ENCODE measurements around the gene WDR37.

The WDR37 gene

DNA sequence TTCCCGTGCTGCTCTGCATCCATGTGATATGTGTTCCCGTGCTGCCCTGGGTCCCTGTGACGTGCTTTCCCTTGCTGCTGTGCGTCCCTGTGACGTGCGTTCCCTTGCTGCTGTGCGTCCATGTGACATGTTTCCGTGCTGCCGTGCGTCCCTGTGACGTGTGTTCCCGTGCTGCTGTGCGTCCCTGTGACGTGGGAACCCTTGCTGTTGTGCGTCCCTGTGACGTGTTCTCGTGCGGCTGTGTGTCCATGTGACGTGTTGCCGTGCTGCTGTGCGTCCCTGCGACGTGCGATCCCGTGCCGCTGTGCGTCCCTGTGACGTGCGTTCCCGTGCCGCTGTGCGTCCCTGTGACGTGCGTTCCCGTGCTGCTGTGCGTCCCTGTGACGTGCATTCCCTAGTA, 45.8 kb downstream of the WDR37 start:
- no peak for DNase-seq (ENCODE audit: low read depth)
- H3K4me3 ChIP-seq (ENCODE audit: low read depth, low read length): no peak overlapping the region
- TF ChIP-seq, protein P1, sequence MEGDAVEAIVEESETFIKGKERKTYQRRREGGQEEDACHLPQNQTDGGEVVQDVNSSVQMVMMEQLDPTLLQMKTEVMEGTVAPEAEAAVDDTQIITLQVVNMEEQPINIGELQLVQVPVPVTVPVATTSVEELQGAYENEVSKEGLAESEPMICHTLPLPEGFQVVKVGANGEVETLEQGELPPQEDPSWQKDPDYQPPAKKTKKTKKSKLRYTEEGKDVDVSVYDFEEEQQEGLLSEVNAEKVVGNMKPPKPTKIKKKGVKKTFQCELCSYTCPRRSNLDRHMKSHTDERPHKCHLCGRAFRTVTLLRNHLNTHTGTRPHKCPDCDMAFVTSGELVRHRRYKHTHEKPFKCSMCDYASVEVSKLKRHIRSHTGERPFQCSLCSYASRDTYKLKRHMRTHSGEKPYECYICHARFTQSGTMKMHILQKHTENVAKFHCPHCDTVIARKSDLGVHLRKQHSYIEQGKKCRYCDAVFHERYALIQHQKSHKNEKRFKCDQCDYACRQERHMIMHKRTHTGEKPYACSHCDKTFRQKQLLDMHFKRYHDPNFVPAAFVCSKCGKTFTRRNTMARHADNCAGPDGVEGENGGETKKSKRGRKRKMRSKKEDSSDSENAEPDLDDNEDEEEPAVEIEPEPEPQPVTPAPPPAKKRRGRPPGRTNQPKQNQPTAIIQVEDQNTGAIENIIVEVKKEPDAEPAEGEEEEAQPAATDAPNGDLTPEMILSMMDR (IDR thresholded peaks at IDR 0.05; ENCODE audit: insufficient read depth, low read depth, low read length, missing control alignments): no peak

- no peak overlapping the region for H3K4me3 ChIP-seq (ENCODE audit: low read depth, low read length)
- TF ChIP-seq, protein P1 (IDR thresholded peaks at IDR 0.05; ENCODE audit: insufficient read depth, low read depth, low read length, missing control alignments): no peak
- DNase-seq (ENCODE audit: low read depth): no peak
Observed at GRCh38 chr10:1102416-1102815, 46.2 kb downstream of the WDR37 start.

DNA sequence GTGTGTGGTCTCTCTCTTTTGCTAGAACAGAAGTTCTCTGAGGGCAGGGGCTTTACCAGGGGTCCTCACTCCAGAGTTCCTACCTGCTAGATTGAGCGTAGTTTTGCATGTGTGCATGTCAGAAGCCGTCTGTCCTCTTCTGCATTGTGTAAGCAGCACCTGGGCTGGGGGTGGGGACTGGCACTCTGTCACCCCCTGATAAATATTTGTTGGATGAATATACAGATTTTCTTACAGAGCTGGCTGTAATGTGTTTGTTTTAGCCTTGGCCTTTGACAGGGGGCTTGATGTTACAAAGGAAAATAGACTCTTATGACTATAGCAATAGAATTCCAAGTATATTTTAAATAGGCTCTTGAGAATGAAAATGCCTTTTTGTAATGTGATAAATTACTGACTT, 46.6 kb downstream of the WDR37 start:
- DNase-seq (ENCODE audit: low read depth): no peak
- H3K4me3 ChIP-seq (ENCODE audit: low read depth, low read length): no peak overlapping the region
- TF ChIP-seq, protein P1 (IDR thresholded peaks at IDR 0.05; ENCODE audit: insufficient read depth, low read depth, low read length, missing control alignments): no peak

GRCh38 chr10:1103551-1103950, 47.4 kb downstream of the WDR37 start:
- H3K4me3 ChIP-seq (ENCODE audit: low read depth, low read length): no peak overlapping the region
- TF ChIP-seq, protein P1 (IDR thresholded peaks at IDR 0.05; ENCODE audit: insufficient read depth, low read depth, low read length, missing control alignments): no peak
- DNase-seq (ENCODE audit: low read depth): no peak

GRCh38 chr10:1104971-1105370, 48.8 kb downstream of the WDR37 start:
- no peak for DNase-seq (ENCODE audit: low read depth)
- TF ChIP-seq, protein P1 (IDR thresholded peaks at IDR 0.05; ENCODE audit: insufficient read depth, low read depth, low read length, missing control alignments): no peak

GRCh38 chr10:1107004-1107403, 50.8 kb downstream of the WDR37 start:
- no peak for DNase-seq (ENCODE audit: low read depth)
- TF ChIP-seq, protein P1 (IDR thresholded peaks at IDR 0.05; ENCODE audit: insufficient read depth, low read depth, low read length, missing control alignments): no peak
- no peak overlapping the region for H3K4me3 ChIP-seq (ENCODE audit: low read depth, low read length)

More at GRCh38 chr10:1104971-1105370, 48.8 kb downstream of the WDR37 start:
- no peak overlapping the region for H3K4me3 ChIP-seq (ENCODE audit: low read depth, low read length)

DNA sequence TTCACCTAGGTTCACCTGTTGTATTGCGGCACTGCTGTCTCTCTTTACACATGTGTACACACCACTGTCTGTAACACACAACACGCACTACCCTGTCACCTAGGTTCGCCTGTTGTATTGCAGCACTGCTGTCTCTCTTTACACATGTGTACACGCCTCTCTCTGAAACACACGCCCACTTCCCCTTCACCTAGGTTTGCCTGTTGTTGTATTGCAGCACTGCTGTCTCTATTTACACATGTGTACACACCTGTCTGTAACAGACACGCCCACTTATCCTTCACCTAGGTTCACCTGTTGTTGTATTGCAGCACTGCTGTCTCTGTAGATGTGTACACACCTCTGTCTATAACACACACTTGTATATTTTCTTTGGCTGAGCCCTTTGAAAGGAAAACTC, 51.5 kb downstream of the WDR37 start:
- TF ChIP-seq, protein P1 (IDR thresholded peaks at IDR 0.05; ENCODE audit: insufficient read depth, low read depth, low read length, missing control alignments): no peak
- H3K4me3 ChIP-seq (ENCODE audit: low read depth, low read length): no peak overlapping the region
- no peak for DNase-seq (ENCODE audit: low read depth)
